HG03342 (cell line): ENCODE results near the gene FRMD1.
"Not testable (repeated sequence)": the region's sequence is repeated elsewhere in the genome, so short reads cannot be mapped to it uniquely, and the experiment has no call there.

Experiments
- ATAC-seq: cut with Tn5 transposase; IDR thresholded peaks from one replicate; pipeline ENCODE4 v1.9.1; 2021; ENCODE audit warnings: mild to moderate bottlenecking, moderate library complexity; ENCODE audit not compliant: unreplicated experiment

The FRMD1 gene

DNA sequence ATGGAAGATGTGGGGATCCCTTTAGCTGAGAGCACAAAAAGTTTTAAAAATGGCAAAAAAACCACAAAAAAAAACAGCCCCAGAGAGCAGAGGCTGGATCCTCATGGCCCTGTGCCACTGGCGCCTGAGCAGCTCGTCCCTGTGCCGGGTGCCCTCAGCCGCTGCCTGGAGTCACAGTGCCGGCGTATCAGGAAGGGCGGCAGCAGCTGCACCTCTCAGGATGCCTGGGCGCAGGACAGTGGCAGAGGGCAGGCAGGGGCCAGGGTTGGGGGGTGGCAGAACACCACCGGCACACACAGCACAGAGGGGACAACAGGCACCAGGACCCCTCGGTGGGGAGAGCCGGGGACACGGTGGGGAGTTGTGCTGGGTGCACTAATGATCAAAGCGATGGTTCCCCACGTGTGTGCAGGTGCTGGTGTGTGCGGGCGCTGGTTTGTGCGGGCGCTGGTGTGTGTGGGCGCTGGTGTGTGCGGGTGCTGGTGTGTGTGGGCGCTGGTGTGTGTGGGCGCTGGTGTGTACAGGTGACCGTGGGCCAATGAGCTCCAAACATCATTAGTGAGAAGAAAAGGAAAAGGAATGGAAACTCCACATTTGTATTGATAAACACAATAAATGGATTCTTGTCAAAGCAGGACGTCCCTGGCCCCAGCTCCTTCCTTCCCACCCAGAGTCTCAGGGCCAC lies 1.5 kb upstream of the FRMD1 start:
- ATAC-seq = no peak

DNA sequence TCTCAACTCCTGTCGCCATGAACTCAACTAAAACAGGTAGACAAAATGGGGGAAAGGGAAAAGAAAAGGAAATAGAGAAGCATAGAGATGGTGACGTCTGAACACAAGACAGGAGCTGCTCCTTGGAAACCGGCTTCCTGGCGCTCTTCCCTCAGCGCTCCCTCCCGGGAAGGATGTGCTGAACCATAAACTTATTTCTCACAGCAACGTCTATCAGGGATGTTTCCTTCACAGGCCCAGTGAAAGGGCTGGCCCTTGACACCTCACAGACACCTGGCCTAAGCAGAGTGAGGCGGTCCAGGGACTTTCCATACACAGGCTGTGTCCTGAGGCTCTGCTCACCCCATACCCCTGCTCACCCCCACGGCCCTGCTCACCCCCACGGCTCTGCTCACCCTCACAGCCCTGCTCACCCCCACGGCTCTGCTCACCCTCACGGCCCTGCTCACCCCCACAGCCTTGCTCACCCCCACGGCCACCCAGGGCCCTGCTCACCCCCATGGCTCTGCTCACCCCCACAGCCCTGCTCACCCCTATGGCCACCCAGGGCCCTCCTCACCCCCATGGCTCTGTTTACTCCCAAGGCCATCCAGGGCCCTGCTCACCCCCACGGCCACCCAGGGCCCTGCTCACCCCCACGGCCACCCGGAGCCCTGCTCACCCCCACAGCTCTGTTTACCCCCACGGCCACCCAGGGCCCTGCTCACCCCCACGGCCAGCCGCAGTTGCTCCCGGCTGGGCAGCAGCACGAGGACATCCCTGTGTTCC lies 653 bp downstream of the FRMD1 start:
- no peak for ATAC-seq

DNA sequence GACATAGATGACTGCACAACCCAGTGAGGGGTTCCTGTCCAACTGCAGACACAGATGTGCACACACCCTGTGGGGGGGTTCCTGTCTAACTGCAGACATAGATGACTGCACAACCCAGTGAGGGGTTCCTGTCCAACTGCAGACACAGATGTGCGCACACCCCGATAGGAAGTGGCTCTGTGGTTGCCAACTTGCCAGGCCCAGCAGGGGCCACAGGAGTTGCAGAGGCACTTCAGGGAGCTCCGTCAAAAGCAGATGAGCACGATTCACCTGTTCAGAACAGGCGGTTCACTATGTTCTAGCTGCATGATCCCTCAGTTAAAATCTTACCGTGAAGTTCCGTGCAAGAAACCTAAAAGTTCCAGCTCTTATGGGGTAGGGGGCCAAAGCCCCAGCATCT lies 1.6 kb downstream of the FRMD1 start:
- ATAC-seq = not testable (repeated sequence)

DNA sequence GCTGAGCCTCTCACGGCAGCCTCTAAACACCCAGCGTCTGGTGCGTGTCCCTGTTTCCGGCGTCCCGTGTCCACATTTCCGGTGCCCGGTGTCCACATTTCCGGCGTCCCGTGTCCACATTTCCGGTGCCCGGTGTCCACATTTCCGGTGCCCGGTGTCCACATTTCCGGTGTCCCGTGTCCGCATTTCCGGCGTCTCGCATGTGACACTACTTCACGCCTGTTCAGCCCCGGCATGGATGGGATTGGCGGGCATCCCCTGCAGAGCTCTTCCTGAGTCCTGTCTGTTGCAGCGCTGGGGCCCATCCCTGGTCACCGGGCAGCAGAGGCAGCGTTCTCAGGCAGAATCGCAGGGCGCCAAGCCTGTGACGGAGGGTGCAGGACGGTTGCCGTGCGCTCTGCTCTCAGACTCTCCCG lies 3.2 kb downstream of the FRMD1 start:
- ATAC-seq = no peak

DNA sequence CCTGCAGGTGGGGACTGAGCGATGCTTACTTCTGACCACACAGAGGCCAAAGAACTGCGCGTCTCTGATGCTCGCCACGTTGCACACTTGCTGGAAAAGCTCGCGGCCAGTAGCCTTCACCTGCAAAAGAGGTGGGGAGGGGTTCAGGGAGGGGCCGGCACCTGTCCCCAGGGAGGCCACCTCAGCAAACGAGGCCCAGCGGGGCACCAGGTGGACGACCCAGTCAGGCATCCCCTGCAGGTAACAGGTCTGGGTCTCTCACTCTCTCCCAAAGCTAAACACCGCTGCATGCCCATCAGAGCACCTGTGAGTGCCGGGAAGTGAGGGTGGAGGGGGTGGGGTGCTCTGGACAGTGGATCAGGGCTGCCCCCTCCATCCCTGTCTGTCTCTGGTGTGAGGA lies 3.8 kb downstream of the FRMD1 start:
- ATAC-seq = no peak

DNA sequence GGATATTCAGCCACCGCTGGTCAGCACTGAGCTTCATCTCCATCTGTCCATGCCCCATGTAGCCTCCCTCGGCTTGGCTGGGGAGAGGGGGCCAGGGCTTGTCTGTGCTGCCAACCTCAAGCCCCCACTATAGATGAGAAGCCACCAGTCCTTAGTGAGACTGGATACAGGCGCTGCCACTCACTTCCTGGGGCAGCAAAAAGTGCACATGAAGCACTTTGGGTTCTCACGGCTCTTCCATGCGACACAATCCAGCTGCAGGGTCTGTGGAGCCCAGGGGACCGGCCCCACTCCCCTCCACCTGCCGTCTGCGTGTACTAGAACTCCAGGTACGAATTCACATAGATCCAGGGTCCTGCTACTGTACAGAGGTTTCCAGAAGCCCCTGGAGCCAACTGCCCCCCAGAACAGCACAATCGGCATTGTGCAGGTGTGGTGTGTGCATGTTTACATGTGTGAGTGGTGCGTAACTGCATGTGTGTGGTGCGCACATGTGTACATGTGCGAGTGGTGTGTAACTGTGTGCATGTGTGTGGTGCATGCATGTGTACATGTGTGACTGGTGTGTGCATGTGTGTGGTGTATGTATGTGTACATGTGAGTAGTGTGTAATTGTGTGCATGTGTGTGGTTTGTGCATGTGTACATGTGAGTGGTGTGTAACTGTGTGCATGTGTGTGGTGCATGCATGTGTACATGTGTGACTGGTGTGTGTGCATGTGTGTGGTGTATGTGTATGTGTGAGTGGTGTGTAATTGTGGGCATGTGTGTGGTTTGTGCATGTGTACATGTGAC lies 4.9 kb downstream of the FRMD1 start:
- ATAC-seq = no peak

DNA sequence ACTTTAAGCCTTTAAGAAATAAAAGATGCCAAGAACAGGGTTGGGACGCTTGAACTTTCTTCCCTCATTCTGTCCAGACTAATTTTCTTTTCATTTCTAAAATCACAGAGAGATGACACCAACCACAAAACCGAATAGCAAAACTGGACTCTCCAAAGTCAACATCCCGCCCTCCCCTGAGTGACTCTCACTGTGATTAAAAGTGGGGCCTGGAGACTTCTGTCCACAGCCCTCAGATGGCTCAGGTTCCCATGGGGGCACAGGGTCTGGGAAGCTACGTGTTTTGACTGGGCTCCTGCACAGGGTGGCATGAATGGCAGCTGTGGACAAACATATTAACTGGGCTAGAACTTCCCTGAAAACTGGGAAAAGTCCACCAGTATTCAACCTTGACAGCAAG lies 6.3 kb downstream of the FRMD1 start:
- no peak for ATAC-seq

DNA sequence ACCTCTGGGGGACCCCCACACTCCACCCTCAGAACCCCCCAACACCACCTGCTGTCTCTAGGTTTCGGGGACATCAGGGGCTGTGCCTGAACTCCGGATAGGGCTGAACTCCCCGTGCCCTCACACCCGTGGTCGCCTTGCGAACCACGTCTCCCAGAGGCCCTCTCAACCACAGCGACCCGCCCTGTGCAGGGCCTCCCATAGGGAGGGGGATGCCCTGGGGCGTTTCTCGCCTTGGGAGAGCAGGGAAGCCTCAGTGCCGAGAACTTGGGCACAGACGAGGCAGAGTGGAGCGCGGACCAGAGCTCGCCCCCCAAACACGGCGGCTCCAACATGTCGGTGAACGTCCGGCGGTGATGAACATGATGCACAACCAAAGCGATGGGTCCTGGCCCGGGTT lies 6.8 kb downstream of the FRMD1 start:
- no peak for ATAC-seq

DNA sequence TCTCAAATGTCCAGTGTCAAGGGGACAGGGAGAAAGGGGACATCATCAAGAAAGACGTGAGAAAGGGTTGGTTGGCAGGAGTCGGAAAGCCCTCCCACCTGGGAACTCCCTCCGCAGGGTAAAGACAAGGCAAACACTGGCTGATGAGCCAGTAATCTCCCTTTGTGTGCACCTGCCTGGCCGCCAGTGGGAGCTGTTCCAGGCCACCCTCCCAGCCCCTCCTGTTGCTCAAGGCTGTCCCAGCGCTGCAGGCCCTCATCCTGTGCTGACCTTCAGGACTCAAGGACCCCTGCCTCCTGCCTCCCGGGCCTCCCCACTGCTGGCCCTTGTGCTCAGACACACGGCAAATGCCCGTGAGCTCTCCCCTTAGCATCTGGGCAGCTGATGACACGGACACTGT lies 7.4 kb downstream of the FRMD1 start:
- ATAC-seq = no peak

DNA sequence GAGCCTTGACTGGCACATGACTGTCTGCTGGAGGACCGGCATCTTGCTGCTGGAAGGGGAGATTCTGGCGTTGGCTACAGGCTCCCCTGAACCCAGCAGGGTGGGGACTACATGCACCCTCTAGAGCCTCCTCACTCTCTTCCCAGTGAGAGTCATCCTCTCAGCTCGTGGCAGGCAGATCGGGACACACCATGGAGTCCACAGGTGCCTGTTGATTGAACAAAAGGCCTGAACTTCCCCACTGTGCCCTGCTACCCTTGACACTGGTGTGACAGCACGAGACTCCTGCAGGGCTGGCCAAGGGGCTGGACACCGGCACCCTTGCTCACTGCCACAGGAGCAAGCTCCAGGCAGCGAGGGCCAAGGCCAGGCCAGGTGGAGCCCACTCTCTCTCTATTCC lies 8.2 kb downstream of the FRMD1 start:
- ATAC-seq = no peak

DNA sequence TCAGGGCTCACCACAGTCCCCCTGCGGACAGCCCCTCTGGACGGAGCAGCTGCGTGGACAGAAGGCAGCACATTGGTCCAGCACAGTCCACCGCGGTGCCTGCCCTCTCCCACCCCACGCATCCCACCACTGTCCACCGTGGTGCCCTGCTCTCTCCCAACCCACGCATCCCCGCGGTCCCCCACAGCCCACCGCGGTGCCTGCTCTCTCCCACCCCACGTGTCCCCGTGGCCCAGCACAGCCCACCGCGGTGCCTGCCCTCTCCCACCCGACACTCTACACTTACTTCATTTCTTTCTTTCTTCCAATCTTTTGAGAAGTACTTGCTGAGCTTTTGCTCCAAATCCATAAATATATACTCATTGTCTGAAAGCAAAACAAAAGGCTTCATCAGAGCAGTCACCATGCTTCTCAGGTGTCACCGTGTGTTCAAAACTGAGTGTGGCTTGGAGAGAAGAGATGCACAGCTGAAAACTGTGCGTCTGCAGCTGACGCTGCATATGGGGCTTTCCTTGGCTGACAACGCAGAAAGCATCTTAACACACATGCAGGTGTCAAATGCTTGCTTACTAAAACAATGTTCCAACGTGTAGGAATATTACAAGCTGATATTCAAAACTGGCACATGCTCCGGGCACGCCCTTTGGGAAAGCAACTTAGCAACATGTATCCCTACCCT lies 11.8 kb downstream of the FRMD1 start:
- no peak for ATAC-seq

DNA sequence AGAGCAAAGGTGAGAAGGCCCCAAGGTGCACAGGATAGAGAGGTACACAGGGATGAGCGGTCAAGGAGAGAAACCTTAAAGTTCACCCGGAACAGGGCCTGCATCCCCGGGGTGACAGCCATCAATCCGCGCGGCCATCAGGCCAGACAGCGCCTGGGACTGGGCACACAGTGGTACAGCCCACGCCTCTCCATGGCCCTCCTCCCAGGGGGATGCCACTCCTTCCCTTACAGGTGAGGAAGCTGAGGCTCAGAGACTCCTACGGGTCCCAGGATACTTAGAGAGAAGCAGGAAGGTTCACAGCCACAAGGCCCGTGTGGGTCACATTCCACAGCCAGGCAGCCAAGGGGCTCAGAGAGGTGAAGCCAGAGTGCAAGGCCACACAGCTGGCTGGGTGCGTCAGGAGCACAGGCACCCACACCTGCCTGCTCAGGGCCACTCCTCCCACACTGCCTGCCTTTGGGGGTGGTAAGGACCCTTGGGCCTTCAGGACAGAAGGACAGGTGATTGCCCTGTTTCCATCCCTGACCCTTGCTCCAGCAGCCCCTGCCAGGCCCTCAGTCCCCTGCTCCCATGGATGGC lies 14.7 kb downstream of the FRMD1 start:
- ATAC-seq = no peak

DNA sequence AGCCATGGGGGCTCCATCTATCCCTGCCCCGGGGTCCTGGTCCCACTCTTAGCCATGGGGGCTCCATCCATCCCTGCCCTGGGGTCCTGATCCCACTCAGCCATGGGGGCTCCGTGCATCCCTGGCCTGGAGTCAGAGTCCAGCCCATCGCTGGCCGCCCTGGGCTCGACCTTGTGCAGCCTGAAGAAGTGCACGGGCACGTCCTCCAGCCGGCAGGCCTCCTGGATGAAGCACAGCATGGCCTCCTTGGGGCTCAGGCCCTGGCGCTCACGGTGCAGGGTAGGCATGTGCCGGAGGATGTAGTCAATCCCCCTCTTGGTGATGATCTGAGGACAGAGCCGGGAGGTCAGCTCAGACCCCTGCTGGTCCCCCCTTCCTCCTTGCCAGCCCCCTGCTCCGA lies 15.6 kb downstream of the FRMD1 start:
- no peak for ATAC-seq

DNA sequence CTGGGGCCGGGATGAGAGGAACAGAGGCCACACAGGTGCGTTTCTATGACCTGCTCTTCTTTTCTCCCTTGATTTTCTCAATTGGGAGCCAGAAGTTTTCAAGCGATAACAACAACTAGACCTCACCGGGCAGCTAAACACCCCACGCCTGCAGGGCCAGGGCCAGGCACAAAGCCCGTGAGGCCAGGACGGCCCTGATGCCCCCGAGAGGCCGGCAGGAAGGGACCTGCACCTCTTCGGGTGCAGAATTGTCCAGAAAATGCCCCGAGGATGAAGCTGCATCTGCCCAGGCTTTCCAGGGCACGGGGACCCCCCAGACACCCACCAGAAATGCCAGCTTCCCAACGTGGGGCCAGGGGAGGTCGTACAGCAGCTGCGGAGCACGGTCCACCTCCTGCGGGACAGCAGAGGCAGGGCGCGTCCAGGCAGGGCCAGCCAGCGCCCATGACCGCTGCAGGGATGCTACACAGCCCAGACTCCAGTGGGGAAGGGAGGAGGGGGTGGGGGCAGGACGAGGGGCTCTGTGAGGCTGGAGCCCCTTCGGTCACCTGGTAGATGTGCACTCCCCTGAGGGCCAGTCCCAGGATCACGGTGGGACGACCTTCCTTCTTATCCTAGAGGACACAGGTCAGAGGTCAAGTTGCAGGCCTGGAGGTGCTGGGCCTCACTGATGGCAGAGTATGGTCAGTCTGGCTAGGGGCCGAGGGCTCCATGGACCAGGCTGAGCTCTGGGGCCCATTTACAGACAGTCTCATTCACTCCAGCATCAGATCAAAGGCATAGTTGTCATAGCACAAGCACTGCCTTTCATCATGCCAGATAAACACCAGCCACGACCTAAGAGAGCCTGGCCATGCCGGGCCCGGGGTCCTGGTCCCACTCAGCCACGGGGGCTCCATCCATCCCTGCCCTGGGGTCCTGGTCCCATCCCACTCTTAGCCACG lies 16.4 kb downstream of the FRMD1 start:
- no peak for ATAC-seq

DNA sequence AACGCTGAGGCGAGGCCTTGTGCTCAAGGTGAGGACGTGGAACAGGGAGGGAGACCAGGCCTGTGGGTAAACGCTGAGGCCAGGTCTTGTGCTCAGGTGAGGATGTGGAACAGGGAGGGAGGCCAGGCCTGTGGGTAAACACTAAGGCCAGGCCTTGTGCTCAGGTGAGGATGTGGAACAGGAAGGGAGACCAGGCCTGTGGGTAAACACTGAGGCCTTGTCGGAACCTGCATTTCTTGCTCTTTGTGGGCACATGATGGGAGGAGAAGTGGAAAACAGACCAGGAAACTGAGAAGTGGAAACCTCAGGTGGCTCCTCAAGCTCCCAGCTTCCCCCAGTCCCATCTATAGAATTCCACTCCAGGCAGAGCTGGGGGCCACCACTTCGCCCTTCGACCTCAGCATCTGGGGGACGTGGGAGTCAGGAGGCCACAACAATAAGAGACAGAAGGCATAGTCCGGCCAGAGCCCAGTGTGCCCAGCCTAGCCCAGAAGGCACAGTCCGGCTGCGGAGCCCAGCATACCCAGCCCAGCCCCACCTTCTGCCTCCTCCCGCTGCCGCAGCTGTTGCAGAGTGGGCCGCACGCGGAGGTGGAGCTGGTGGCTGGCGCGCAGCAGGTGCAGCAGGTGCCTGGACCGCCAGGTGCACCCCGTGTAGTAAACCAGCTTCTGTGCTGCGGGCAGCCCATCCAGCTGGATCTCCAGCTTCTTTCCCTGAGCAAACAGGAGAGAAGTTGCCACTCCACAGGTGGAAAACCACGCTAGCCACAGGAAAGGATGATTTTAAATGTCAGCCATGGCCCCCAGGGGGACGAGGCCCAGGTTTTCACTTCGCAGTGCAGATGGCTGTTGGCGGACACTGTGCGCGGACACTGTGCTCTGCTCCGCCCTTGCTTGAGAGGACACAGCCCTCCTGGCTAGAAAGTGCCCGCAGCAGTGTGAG lies 17.5 kb downstream of the FRMD1 start:
- no peak for ATAC-seq

DNA sequence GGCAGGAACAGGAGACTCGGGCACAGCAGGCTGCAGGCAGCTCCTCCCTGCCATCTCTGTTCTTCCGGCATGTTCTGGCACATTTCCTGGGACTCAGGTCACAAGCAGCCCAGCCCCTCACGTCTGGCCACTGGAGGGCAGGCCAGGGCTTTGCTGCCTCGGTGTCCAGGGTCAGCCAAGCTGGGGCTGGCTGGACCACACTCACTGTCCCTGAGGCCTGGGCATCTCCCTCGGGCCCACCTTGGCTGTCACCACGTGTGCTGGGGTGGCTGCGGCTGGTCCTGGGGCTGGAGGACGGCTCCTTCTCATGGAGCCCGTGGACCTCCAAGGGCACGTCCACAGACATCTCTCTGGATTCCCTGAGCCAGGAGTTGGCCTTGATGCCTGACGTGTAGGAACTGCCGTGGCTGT lies 18.5 kb downstream of the FRMD1 start:
- no peak for ATAC-seq

DNA sequence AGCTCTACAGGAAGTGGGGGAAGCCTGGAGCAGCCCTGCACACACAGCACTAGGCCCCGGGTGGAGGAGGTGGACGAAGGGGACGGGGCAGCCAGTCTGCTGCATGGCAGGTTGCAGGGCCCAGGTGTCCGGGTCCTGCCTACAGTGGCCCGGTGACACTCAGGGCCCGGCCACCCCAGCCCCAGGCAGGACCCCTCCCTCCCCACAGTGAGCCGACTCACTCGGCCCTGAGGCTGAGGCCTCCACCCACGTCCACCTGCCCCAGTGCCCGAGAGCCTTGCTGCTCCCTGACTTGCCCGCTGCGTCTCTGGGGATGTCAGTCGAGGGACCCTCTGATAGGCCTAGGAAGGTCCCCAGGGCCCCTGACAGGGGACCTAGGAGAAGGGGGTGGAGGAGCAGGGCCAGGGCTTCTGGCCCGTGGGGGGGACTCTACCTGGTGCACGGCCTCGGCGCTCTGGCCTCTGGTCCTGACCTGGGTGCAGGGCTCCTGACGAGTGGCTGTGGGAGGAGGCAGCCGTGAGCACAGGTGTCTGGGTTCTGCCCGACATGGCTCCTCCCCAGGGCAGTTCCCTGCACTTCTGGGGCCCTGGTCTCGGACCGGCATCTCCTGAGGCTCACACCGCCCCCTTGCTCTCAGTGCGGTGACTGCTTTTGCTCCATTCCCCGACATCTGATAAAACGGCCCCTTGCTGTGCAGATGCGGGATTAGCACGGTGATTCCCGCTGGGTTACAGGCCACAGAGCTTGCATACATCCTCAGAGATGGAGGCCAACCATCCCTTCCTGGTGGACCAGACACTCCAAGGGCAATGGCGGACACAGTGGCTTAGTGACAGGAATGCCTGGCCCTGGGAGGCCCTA lies 20.1 kb downstream of the FRMD1 start:
- no peak for ATAC-seq

DNA sequence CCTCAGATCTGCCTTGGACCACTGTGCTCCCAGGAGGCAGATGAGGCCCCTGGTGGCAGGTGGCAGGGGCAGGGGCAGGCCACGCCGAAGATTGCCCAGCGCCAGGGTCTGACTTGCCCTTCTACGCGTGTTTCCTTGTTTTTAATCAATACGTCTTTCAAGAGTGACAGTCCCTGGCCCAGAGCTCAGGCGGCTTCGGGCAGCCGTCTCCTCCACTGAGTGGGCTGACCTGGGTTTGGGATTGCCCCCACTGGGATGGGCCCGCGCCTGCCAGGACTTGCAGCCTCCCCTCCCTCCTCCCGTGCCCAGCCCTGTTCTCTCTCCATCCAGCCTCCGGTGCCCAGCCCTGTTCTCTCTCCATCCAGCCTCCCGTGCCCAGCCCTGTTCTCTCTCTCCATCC lies 21.2 kb downstream of the FRMD1 start:
- no peak for ATAC-seq
